ENCODE results near the gene ZNF407.

The ZNF407 gene

DNA sequence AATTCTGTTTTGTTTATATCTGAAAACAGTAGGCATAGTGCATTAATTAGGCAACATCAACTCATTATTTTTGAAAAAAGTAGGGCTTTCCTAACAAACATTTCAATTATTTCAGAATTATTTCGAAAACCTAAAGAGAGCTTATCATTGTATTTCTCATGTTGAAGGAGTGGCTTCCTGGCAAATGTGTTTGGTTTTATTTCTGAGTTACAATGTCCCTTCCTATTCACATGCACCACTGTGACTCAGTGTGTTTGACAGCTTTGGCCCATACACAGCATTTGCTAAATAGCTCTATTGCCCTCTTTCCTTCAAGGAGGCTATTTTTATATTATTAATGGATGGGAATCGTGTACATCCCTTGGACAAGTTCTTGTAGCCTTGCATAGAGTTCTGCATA lies 405.4 kb downstream of the ZNF407 start:
- in situ Hi-C loops (cut with MboI; ENCODE audit: low pct_unique_long_range_greater_than_20kb, low sequenced_read_pairs): no loop called here
- no peak for DNase-seq

- DNase-seq: no peak
- in situ Hi-C loops (cut with MboI; ENCODE audit: low pct_unique_long_range_greater_than_20kb, low sequenced_read_pairs): no loop called here
Observed at GRCh38 chr18:75003764-75004690, 406.4 kb downstream of the ZNF407 start.

DNA sequence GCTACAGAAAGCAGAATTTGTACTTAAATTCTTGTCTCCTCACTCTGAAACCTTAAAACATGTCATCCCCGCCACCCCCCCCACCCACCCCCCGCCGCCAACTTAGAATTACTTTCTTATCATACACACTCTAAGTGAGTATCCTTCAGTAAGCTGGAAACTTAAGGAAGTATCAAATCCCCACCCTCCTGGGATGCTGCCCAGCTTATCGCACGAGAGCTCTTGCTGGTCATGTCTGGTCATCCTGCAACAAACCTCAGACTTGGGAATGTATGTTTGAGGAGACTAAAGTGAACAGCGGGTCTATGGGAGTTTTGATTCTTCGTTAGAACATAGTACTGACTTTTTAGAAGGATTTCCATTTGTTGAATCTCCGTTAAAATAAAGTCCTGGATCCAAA lies 408.0 kb downstream of the ZNF407 start:
- in situ Hi-C loops (cut with MboI; ENCODE audit: low pct_unique_long_range_greater_than_20kb, low sequenced_read_pairs): no loop called here

GRCh38 chr18:75008186-75008585 lies 410.5 kb downstream of the ZNF407 start:
- no peak for DNase-seq
- in situ Hi-C loops (cut with MboI; ENCODE audit: low pct_unique_long_range_greater_than_20kb, low sequenced_read_pairs): no loop called here

More for the DNA sequence above, 408.0 kb downstream of the ZNF407 start:
- DNase-seq: no peak

GRCh38 chr18:75009296-75009695 lies 411.6 kb downstream of the ZNF407 start:
- in situ Hi-C loops (cut with MboI; ENCODE audit: low pct_unique_long_range_greater_than_20kb, low sequenced_read_pairs): no loop called here
- DNase-seq: no peak

- in situ Hi-C loops (cut with MboI; ENCODE audit: low pct_unique_long_range_greater_than_20kb, low sequenced_read_pairs): no loop called here
- no peak for DNase-seq
Observed at GRCh38 chr18:75009878-75010277, 412.2 kb downstream of the ZNF407 start.

DNA sequence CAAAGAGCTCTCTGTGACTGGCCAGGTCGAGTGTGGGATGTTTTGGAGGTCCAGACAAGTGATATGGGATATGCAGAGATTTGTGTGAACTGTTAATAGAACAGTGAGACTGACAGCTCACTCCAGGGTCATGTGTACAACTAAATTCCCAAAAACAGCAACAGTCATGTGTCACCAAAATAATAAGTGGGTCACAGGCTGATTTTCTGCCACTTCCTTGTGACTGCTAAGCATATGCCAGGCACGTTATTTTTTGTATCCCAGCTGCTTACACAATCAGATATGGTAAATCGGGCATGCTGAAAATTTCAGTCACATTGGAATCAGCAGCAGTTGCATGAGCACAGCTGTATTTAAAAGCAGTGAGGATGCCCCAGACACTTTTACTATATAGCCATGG lies 412.6 kb downstream of the ZNF407 start:
- no peak for DNase-seq
- in situ Hi-C loops (cut with MboI; ENCODE audit: low pct_unique_long_range_greater_than_20kb, low sequenced_read_pairs): no loop called here

DNA sequence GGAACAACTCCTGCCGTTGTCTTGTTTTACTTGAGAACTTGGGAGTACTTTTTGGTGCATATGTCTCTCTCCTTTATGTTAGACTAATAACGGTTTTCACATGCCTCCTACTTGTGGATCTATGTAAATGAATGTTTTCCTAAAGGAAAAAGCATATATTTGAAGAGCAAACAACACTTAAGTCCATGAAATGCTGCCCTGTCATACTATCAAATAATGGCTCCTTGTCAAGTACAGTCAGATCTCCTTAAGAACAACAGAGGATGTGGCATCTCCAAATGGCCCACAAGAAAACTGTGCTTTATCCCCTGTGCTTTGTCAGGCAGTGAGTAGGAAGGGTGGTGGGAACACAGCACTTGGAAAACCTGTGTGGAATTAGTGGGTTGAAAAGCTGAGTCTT lies 413.0 kb downstream of the ZNF407 start:
- in situ Hi-C loops (cut with MboI; ENCODE audit: low pct_unique_long_range_greater_than_20kb, low sequenced_read_pairs): no loop called here
- no peak for DNase-seq

DNA sequence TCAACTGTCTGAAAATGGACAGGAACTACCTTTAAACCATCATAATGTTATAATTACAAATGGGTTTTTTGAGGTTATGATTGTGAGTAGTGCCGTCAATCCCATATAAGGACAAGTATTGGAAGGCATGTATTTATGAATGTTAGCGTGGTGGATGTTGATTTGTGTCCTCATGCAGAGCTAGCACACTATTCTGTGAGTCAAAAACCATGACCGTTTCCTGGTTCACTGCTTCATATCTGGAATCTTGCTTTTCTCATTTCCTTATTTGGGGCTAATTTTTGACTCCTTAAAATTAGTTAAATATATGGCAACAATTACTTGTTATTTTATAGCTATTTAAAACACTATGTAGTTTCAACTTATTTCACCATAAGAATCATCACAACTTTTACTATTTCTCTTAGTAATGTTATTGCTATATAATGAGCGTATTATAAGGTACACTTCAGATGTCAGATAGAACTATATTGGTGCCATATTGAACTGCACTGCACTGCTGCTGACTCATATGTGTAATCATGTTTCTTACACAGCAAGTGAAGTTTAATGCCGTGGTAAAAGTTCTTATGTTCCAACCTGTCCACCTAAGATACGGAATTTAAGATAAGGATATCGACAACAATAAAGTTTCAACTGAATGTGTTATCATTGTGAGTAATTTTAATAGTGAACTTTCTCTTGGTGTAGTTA lies 418.5 kb downstream of the ZNF407 start:
- in situ Hi-C loops (cut with MboI; ENCODE audit: low pct_unique_long_range_greater_than_20kb, low sequenced_read_pairs): no loop called here
- DNase-seq: no peak

- no peak for DNase-seq
- in situ Hi-C loops (cut with MboI; ENCODE audit: low pct_unique_long_range_greater_than_20kb, low sequenced_read_pairs): no loop called here
Observed at GRCh38 chr18:75023473-75023872, 425.8 kb downstream of the ZNF407 start.

GRCh38 chr18:75024871-75025270 lies 427.2 kb downstream of the ZNF407 start:
- in situ Hi-C loops (cut with MboI; ENCODE audit: low pct_unique_long_range_greater_than_20kb, low sequenced_read_pairs): no loop called here
- DNase-seq: no peak

GRCh38 chr18:75025573-75025972 lies 427.9 kb downstream of the ZNF407 start:
- in situ Hi-C loops (cut with MboI; ENCODE audit: low pct_unique_long_range_greater_than_20kb, low sequenced_read_pairs): no loop called here
- no peak for DNase-seq

- in situ Hi-C loops (cut with MboI; ENCODE audit: low pct_unique_long_range_greater_than_20kb, low sequenced_read_pairs): no loop called here
- no peak for DNase-seq
Observed at GRCh38 chr18:75029481-75029880, 431.8 kb downstream of the ZNF407 start.

- no peak for DNase-seq
- in situ Hi-C loops (cut with MboI; ENCODE audit: low pct_unique_long_range_greater_than_20kb, low sequenced_read_pairs): no loop called here
Observed at GRCh38 chr18:75031717-75032317, 434.1 kb downstream of the ZNF407 start.

GRCh38 chr18:75033516-75033915 lies 435.8 kb downstream of the ZNF407 start:
- DNase-seq: no peak
- in situ Hi-C loops (cut with MboI; ENCODE audit: low pct_unique_long_range_greater_than_20kb, low sequenced_read_pairs): no loop called here

GRCh38 chr18:75034937-75035336 lies 437.3 kb downstream of the ZNF407 start:
- no peak for DNase-seq
- in situ Hi-C loops (cut with MboI; ENCODE audit: low pct_unique_long_range_greater_than_20kb, low sequenced_read_pairs): no loop called here

DNA sequence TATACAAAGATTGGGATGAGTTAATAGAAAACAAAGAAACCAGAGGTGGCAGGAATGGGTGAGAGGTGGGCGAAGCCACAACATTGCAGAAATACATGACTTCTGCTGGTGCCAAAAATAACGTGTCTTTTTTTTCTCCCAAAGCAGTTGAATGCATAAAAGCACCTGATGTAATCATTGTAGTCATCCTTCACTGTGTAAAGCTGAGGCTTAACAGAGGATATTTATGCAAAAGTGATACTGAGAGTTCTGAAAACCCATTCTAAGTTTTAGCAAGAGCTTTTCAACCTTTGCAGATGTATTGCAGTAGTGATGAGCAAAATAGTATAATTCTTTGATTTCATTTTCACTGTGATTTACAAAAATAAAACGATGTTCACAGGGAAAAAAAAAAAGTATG lies 438.3 kb downstream of the ZNF407 start:
- DNase-seq: no peak
- in situ Hi-C loops (cut with MboI; ENCODE audit: low pct_unique_long_range_greater_than_20kb, low sequenced_read_pairs): no loop called here

DNA sequence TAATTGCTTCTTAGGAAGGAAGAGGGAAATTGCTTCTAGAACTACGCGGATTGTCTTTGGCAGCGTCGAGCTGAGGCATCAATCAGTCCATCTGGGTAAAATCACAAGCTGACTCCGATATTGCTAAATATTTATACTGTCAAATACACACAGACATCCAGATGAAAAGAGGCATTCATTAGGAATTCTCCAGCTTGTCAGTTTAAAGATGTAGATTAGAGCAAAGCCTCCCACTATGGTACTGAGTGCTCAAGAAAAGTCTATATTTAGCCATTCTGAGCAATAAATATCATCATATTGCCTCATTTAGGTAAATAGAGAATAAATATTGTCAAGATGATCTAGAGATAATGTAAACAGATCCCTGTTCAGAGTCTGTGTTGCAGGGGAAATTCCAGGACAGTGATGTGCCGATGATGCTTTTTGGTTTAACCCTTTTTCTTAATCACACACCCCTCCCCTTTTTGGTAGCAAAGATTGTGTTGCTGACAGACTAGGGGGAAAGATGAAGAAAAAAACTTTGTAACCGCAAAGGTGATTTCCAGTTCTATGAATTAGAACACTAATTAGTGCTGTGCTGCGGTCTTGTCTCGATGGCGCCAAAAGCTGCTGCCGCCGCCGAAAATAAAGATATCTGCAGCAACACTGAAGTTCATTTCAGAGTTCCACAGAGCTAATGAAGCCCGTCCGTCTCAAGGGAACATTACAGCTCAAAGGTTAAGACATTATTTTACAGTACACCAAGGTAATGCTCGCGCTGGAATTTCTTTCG lies 439.4 kb downstream of the ZNF407 start:
- no peak for DNase-seq
- in situ Hi-C loops (cut with MboI; ENCODE audit: low pct_unique_long_range_greater_than_20kb, low sequenced_read_pairs): no loop called here

- in situ Hi-C loops (cut with MboI; ENCODE audit: low pct_unique_long_range_greater_than_20kb, low sequenced_read_pairs): no loop called here
- no peak for DNase-seq
Observed at GRCh38 chr18:75037689-75037955, 440.0 kb downstream of the ZNF407 start.

- in situ Hi-C loops (cut with MboI; ENCODE audit: low pct_unique_long_range_greater_than_20kb, low sequenced_read_pairs): no loop called here
- DNase-seq: peak; percentile 6
Observed at GRCh38 chr18:75041586-75041985, 443.9 kb downstream of the ZNF407 start.
